Calu3 (cell line): Measurements from ENCODE around the gene QRSL1. TPM values are rescaled to one million over a fixed set of nuclear protein-coding genes. Genes with fewer than 3 reads are reported as not detected.

ENCODE experiments used
- BruUV-seq: library from RNA; stranded (reverse); fragments of 400-500 nt; replicated peaks from 2 replicates; lab custom pipeline; 2021; lab: Mats Ljungman, UMichigan
- CTCF ChIA-PET: fragments of 300-600 bp; sonication (Branson Sonifier 250); formaldehyde crosslinking; loops from one replicate; lab custom pipeline; 2022; ENCODE audit warnings: antibody characterized with exemption; lab: Charles Lee
- DNase-seq: peaks from one replicate; pipeline ENCODE4 v3.0.0; 2022
- H3K27ac Mint-ChIP-seq: one replicate; pipeline ENCODE4 v1.8.0; 2022; ENCODE audit warnings: mixed read lengths; ENCODE audit not compliant: unreplicated experiment
- H3K27me3 Mint-ChIP-seq: one replicate; pipeline ENCODE4 v1.8.0; 2022; ENCODE audit warnings: mixed read lengths; ENCODE audit not compliant: unreplicated experiment
- H3K36me3 Mint-ChIP-seq: one replicate; pipeline ENCODE4 v1.8.0; 2022; ENCODE audit warnings: mild to moderate bottlenecking, moderate library complexity, mixed read lengths; ENCODE audit not compliant: insufficient read depth, unreplicated experiment
- H3K4me1 Mint-ChIP-seq: one replicate; pipeline ENCODE4 v1.8.0; 2022; ENCODE audit warnings: mild to moderate bottlenecking, low read depth, mixed read lengths; ENCODE audit not compliant: unreplicated experiment
- H3K4me3 Mint-ChIP-seq: one replicate; pipeline ENCODE4 v1.8.0; 2022; ENCODE audit warnings: mild to moderate bottlenecking, low read depth, moderate library complexity, mixed read lengths; ENCODE audit not compliant: unreplicated experiment
- H3K9me3 Mint-ChIP-seq: one replicate; pipeline ENCODE4 v1.8.0; 2022; ENCODE audit warnings: low read depth, mixed read lengths; ENCODE audit not compliant: unreplicated experiment
- CTCF ChIP-seq: fragments of 200-600 bp; IDR thresholded peaks from one replicate; pipeline ENCODE4 v1.8.0; 2022; ENCODE audit warnings: antibody characterized with exemption; ENCODE audit not compliant: unreplicated experiment
- intact Hi-C: fragments of 100-400 bp; cut with micrococcal nuclease; formaldehyde crosslinking; loops from one replicate; pipeline ENCODE4 v1.10.0; 2022; ENCODE audit not compliant: unreplicated experiment
- total RNA-seq: library from RNA; stranded (reverse); gene quantifications from 2 replicates; pipeline ENCODE4 v1.2.3, GENCODE V29; 2022

The QRSL1 gene
- total RNA-seq, 1 experiment from 2014 or later = 27.7 TPM

- no peak overlapping the region for H3K27ac Mint-ChIP-seq
- H3K36me3 Mint-ChIP-seq = no peaks in the 10 kb centered on the region
- DNase-seq = no peak
- H3K4me1 Mint-ChIP-seq = peaks cover 48% of the 10 kb centered on the region
- H3K9me3 Mint-ChIP-seq = peaks cover 4% of the 10 kb centered on the region
- TF ChIP-seq CTCF = no peak
- no TSS peak for BruUV-seq
- CTCF ChIA-PET = no interaction called here
- intact Hi-C loops = no loop called here
- no peak overlapping the region for H3K4me3 Mint-ChIP-seq
- H3K27me3 Mint-ChIP-seq = no peaks in the 10 kb centered on the region
Observed at GRCh38 chr6:106714281-106714680, 84.9 kb downstream of the QRSL1 start.

- peaks cover 4% of the 10 kb centered on the region for H3K9me3 Mint-ChIP-seq
- no peaks in the 10 kb centered on the region for H3K27me3 Mint-ChIP-seq
- no TSS peak for BruUV-seq
- peaks cover 48% of the 10 kb centered on the region for H3K4me1 Mint-ChIP-seq
- DNase-seq = no peak
- H3K36me3 Mint-ChIP-seq = no peaks in the 10 kb centered on the region
- CTCF ChIA-PET = interaction anchor here (0.7 kb wide), 1 partner anchor 341 kb away, joined by 3 read pairs; no protein-coding TSS in a partner anchor
- H3K27ac Mint-ChIP-seq = no peak overlapping the region
- TF ChIP-seq CTCF = no peak
- intact Hi-C loops = no loop called here
- H3K4me3 Mint-ChIP-seq = no peak overlapping the region
Observed at GRCh38 chr6:106715922-106716321, 86.5 kb downstream of the QRSL1 start.

- TF ChIP-seq CTCF = no peak
- H3K9me3 Mint-ChIP-seq = peaks cover 4% of the 10 kb centered on the region
- no peak overlapping the region for H3K27ac Mint-ChIP-seq
- CTCF ChIA-PET = no interaction called here
- BruUV-seq = no TSS peak
- intact Hi-C loops = no loop called here
- H3K36me3 Mint-ChIP-seq = peaks cover 5% of the 10 kb centered on the region
- no peak for DNase-seq
- H3K27me3 Mint-ChIP-seq = no peaks in the 10 kb centered on the region
- H3K4me1 Mint-ChIP-seq = peaks cover 58% of the 10 kb centered on the region
- H3K4me3 Mint-ChIP-seq = no peak overlapping the region
Observed at GRCh38 chr6:106716966-106717365, 87.6 kb downstream of the QRSL1 start.

Other genes starting within 250 kb of the QRSL1 start
- 15.2 and 18.8 TPM in 2 replicates for gene RTN4IP1, start 80 bp upstream of the QRSL1 start, total RNA-seq